Fibroblast of lung (primary cell): Measurements from ENCODE around the gene TBC1D22A.

Experiments
- EZH2 ChIP-seq: IDR thresholded peaks from 2 replicates; pipeline ENCODE4 v1.5.1; 2012; ENCODE audit warnings: low read length, control low read depth, mild to moderate bottlenecking; ENCODE audit errors: missing control alignments
- TF ChIP-seq, protein P1 (sequence below), 2 donors: IDR thresholded peaks in 1 of 2; conservative IDR thresholded peaks in 1 of 2; 1 replicate in 1 of 2; 2 replicates in 1 of 2; pipeline ENCODE4 v1.5.1; 2011 to 2012; ENCODE audit warnings: low read length in 2 of 2, control low read depth in 1 of 2, inconsistent platforms in 1 of 2, low read depth in 1 of 2, mild to moderate bottlenecking in 1 of 2

DNA sequence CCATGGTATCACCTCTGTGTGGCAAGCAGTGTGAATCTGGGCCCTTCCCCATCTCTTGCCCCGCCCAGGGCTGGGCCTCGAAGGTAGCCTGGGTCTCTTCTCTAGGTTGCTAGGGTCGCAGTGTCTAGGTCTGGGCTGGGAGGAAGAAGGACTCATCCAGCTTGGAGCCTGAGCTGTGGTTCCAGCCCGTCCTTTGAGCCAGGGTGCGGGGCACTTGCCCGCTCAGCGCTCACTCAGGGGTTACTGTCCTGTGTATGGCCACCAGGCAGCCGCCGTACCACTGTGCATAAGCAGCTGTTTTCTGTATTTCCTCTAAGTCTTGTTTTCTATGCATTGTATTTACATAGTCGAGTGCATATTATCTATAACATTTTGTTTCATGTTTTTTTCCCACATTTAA, 160.9 kb downstream of the TBC1D22A start:
- TF ChIP-seq EZH2 = no peak
- TF ChIP-seq, protein P1, sequence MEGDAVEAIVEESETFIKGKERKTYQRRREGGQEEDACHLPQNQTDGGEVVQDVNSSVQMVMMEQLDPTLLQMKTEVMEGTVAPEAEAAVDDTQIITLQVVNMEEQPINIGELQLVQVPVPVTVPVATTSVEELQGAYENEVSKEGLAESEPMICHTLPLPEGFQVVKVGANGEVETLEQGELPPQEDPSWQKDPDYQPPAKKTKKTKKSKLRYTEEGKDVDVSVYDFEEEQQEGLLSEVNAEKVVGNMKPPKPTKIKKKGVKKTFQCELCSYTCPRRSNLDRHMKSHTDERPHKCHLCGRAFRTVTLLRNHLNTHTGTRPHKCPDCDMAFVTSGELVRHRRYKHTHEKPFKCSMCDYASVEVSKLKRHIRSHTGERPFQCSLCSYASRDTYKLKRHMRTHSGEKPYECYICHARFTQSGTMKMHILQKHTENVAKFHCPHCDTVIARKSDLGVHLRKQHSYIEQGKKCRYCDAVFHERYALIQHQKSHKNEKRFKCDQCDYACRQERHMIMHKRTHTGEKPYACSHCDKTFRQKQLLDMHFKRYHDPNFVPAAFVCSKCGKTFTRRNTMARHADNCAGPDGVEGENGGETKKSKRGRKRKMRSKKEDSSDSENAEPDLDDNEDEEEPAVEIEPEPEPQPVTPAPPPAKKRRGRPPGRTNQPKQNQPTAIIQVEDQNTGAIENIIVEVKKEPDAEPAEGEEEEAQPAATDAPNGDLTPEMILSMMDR (conservative IDR thresholded peaks at IDR 0.05 in 1 of 2, IDR thresholded peaks at IDR 0.05 in 1 of 2; ENCODE audit: low read depth in 1 of 2, low read length in 2 of 2) = no peak
